HepG2 (cell line): Measurements from ENCODE around the gene CLDN5. TPM values are rescaled to one million over a fixed set of nuclear protein-coding genes. Genes with fewer than 3 reads are reported as not detected.

ENCODE experiments used
- FIP1L1 ChIP-seq: fragments of 200-400 bp; formaldehyde crosslinking; IDR thresholded peaks from 2 replicates; pipeline ENCODE4 v1.6.1; 2018; ENCODE audit warnings: low read depth, mild to moderate bottlenecking, low read length, moderate library complexity, borderline replicate concordance; ENCODE audit not compliant: insufficient read depth
- FUBP1 ChIP-seq: sonication (generic); formaldehyde crosslinking; IDR thresholded peaks from 2 replicates; pipeline ENCODE4 v1.5.1; 2020; ENCODE audit warnings: missing genetic modification reagents, mild to moderate bottlenecking, borderline replicate concordance
- HIVEP1 ChIP-seq: sonication (generic); formaldehyde crosslinking; IDR thresholded peaks from 2 replicates; pipeline ENCODE4 v1.4.0; 2020; ENCODE audit warnings: mild to moderate bottlenecking, missing genetic modification reagents
- MNT ChIP-seq: fragments of 450-650 bp; IDR thresholded peaks from 2 replicates; pipeline ENCODE4 v1.6.1; 2016
- SMAD3 ChIP-seq: sonication (generic); formaldehyde crosslinking; IDR thresholded peaks from 2 replicates; pipeline ENCODE4 v1.4.0; 2020; ENCODE audit warnings: missing genetic modification reagents
- STAT6 ChIP-seq: sonication (generic); formaldehyde crosslinking; IDR thresholded peaks from 2 replicates; pipeline ENCODE4 v1.4.0; 2020; ENCODE audit warnings: missing genetic modification reagents, mild to moderate bottlenecking, borderline replicate concordance
- TCF7L2 ChIP-seq: IDR thresholded peaks from 2 replicates; pipeline ENCODE4 v1.6.1; 2011; ENCODE audit warnings: mild to moderate bottlenecking, low read depth, low read length, moderate library complexity
- U2AF2 ChIP-seq: fragments of 200-400 bp; formaldehyde crosslinking; IDR thresholded peaks from 2 replicates; pipeline ENCODE4 v1.6.1; 2017; ENCODE audit warnings: low read depth, mild to moderate bottlenecking, low read length
- USF2 ChIP-seq, 2 experiments: sonication (generic) in 1 of 2; formaldehyde crosslinking in 1 of 2; IDR thresholded peaks; 2 replicates each; pipeline versions ENCODE4 v1.5.1 to v1.6.1; 2011 to 2020; ENCODE audit warnings: borderline replicate concordance in 1 of 2, low read depth in 1 of 2, low read length in 1 of 2, mild to moderate bottlenecking in 1 of 2, missing genetic modification reagents in 1 of 2, moderate library complexity in 1 of 2
- ZMYM3 ChIP-seq: sonication (generic); formaldehyde crosslinking; IDR thresholded peaks from 2 replicates; pipeline ENCODE4 v1.5.1; 2020; ENCODE audit warnings: mild to moderate bottlenecking, missing genetic modification reagents
- ZNF501 ChIP-seq: sonication (generic); formaldehyde crosslinking; IDR thresholded peaks from 2 replicates; pipeline ENCODE4 v1.5.1; 2020; ENCODE audit warnings: mild to moderate bottlenecking, moderate library complexity, missing genetic modification reagents
- ZNF589 ChIP-seq: sonication (generic); formaldehyde crosslinking; conservative IDR thresholded peaks from 2 replicates; pipeline ENCODE4 v1.8.0; 2022; ENCODE audit warnings: mild to moderate bottlenecking, moderate library complexity, missing genetic modification reagents
- ZNF670 ChIP-seq: sonication (generic); formaldehyde crosslinking; IDR thresholded peaks from 2 replicates; pipeline ENCODE4 v1.8.0; 2022; ENCODE audit warnings: mild to moderate bottlenecking, missing genetic modification reagents, borderline replicate concordance
- ZSCAN29 ChIP-seq: sonication (generic); formaldehyde crosslinking; conservative IDR thresholded peaks from 2 replicates; pipeline ENCODE4 v1.4.0; 2020; ENCODE audit warnings: mild to moderate bottlenecking, missing genetic modification reagents
- polyA plus RNA-seq, 8 experiments: library from polyadenylated mRNA; depleted of rRNA in 3 of 8; stranded (reverse) in 7 of 8; unstranded in 1 of 8; fragments of >200 nt; fragmentation: Illumina TruSeq in 4 of 8; extraction: Trizol in 4 of 8; gene quantifications; 2 replicates each; pipeline versions ENCODE4 v1.2.1 to v1.2.3, GENCODE V29; 2011 to 2016; ENCODE audit warnings: low read depth in 4 of 8, missing spikeins in 1 of 8, mixed read lengths in 1 of 8; ENCODE audit not compliant: insufficient read depth in 1 of 8
- total RNA-seq, 5 experiments: library from RNA; depleted of rRNA; stranded (reverse); fragments of >200 nt; fragmentation: Illumina TruSeq; extraction: Trizol; gene quantifications; 2 replicates each; pipeline ENCODE4 v1.2.3, GENCODE V29; 2016; ENCODE audit warnings: low read depth in 1 of 5
- TF ChIP-seq, protein P1 (sequence below): sonication (generic); formaldehyde crosslinking; IDR thresholded peaks from 2 replicates; pipeline ENCODE4 v1.4.0; 2020; ENCODE audit warnings: missing genetic modification reagents, borderline replicate concordance

CLDN5 gene
- total and polyA plus RNA-seq, 2 of the 13 experiments (the other 11 are each of a cell fraction or from before 2014, with no cell fraction given), result not detected

DNA sequence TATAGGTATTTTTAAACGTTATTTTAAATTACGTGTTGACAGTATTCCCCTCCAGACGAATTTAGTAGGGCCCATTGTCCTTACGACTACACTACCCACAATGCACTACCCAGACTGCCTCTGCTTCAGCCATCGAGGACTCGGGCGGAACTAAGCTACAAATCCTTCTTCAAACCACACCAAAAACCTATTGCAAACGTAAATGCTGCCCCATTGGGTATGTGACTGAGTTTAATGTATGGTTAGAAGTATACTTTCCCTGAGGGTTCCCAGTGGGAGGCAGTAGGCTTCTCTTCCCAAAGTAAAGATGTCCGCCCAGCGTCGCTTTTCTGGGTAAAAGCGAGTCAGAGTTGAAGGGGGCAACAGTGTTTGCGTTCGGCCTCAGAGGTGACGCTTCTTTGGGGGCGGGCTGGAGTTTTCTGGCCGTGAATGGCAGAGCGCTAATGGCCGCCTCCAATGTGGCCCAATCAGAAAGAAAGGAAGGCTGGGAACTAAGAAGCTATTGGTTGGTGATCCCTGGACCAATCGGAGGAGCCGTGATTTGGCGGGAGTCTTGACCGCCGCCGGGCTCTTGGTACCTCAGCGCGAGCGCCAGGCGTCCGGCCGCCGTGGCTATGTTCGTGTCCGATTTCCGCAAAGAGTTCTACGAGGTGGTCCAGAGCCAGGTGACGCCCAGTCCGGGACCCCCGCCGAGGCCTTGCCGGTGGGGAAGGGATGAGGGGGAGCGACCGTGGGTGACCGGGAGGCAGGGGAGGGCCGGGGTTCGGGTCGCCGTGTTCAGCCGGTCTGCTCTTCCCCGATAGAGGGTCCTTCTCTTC is 44.6 kb downstream of the CLDN5 start, which contains the start of gene CDC45 (continued):
- TF ChIP-seq STAT6 (CRISPR knock-in tag) (no peak), HIVEP1 (no peak), SMAD3 (CRISPR knock-in tag) (no peak), ZSCAN29 (CRISPR knock-in tag) (no peak), U2AF2 (no peak), FIP1L1 (no peak), TCF7L2 (no peak), ZMYM3 (CRISPR knock-in tag) (no peak), ZNF589 (CRISPR knock-in tag) (no peak), FUBP1 (CRISPR knock-in tag) (no peak), ZNF670 (CRISPR knock-in tag) (no peak), ZNF501 (CRISPR knock-in tag) (peak; percentile 59; the same call in 1 of the 2 replicates), MNT (peak; percentile 20; the same call in 1 of the 2 replicates), USF2 (IDR thresholded peaks at IDR 0.05; ENCODE audit: low read depth, low read length) (no peak), USF2 (CRISPR knock-in tag; IDR thresholded peaks at IDR 0.05; ENCODE audit: borderline replicate concordance) (no peak)
- TF ChIP-seq, protein P1, sequence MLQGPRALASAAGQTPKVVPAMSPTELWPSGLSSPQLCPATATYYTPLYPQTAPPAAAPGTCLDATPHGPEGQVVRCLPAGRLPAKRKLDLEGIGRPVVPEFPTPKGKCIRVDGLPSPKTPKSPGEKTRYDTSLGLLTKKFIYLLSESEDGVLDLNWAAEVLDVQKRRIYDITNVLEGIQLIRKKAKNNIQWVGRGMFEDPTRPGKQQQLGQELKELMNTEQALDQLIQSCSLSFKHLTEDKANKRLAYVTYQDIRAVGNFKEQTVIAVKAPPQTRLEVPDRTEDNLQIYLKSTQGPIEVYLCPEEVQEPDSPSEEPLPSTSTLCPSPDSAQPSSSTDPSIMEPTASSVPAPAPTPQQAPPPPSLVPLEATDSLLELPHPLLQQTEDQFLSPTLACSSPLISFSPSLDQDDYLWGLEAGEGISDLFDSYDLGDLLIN (CRISPR knock-in tag), result no peak
